Natural killer cell (primary cell): ENCODE data around the gene COQ8B. TPM values are rescaled to one million over a fixed set of nuclear protein-coding genes. Genes with fewer than 3 reads are reported as not detected.

Source experiments
- ATAC-seq, 3 donors: fragments of 150-1000 bp in 2 of 3; fragments of 200-7000 bp in 1 of 3; cut with Tn5 transposase; 1 replicate in 1 of 3; 2 replicates in 2 of 3; pipeline ENCODE4 v1.10.0; 2021; ENCODE audit warnings: mild to moderate bottlenecking in 2 of 3, moderate library complexity in 2 of 3
- DNase-seq, 2 donors: peaks; one replicate each; pipeline versions ENCODE4 v3.0.0 to v3.0.0-alpha.2; 2013 to 2021; ENCODE audit warnings: mixed read lengths in 1 of 2
- H3K27ac ChIP-seq: one replicate; pipeline ENCODE4 v1.5.1; 2013; ENCODE audit warnings: mild to moderate bottlenecking, low read length
- H3K27me3 ChIP-seq: one replicate; pipeline ENCODE4 v1.6.1; 2013; ENCODE audit warnings: low read length; ENCODE audit not compliant: control insufficient read depth, insufficient read depth
- H3K36me3 ChIP-seq: one replicate; pipeline ENCODE4 v1.6.1; 2013; ENCODE audit warnings: low read length; ENCODE audit not compliant: control insufficient read depth, insufficient read depth
- H3K4me1 ChIP-seq: one replicate; pipeline ENCODE4 v1.6.1; 2013; ENCODE audit warnings: low read length; ENCODE audit not compliant: control insufficient read depth, insufficient read depth
- H3K4me3 ChIP-seq: one replicate; pipeline ENCODE4 v1.5.1; 2013; ENCODE audit warnings: low read length
- H3K9me3 ChIP-seq: one replicate; pipeline ENCODE4 v1.6.1; 2013; ENCODE audit warnings: low read length; ENCODE audit not compliant: control insufficient read depth, insufficient read depth
- H3K27ac Mint-ChIP-seq, 2 donors: one replicate each; pipeline ENCODE4 v1.8.0; 2022; ENCODE audit warnings: mild to moderate bottlenecking in 2 of 2, mixed read lengths in 2 of 2, moderate library complexity in 1 of 2
- H3K27me3 Mint-ChIP-seq, 2 donors: one replicate each; pipeline ENCODE4 v1.8.0; 2022; ENCODE audit warnings: low read depth in 2 of 2, mixed read lengths in 2 of 2
- H3K36me3 Mint-ChIP-seq: one replicate; pipeline ENCODE4 v1.8.0; 2022; ENCODE audit warnings: mixed read lengths
- H3K4me1 Mint-ChIP-seq, 2 donors: one replicate each; pipeline ENCODE4 v1.8.0; 2022; ENCODE audit warnings: mixed read lengths in 2 of 2
- H3K4me3 Mint-ChIP-seq: one replicate; pipeline ENCODE4 v1.8.0; 2022; ENCODE audit warnings: mild to moderate bottlenecking, moderate library complexity, mixed read lengths
- H3K9me3 Mint-ChIP-seq, 2 donors: one replicate each; pipeline ENCODE4 v1.8.0; 2022; ENCODE audit warnings: mixed read lengths in 2 of 2
- WGBS: methylation state at CpG from one replicate; pipeline ENCODE4 v1.1.7; 2013; ENCODE audit warnings: missing lambda C conversion rate; ENCODE audit not compliant: insufficient coverage; 5-methylcytosine and 5-hydroxymethylcytosine counted together
- intact Hi-C: fragments of 100-400 bp; cut with micrococcal nuclease; formaldehyde crosslinking; loops from one replicate; pipeline ENCODE4 v1.14.2; 2022
- total RNA-seq, 4 donors: library from RNA; stranded (reverse); fragments of 120-200 nt in 1 of 4; gene quantifications; one replicate each; pipeline versions ENCODE4 v1.2.3 to v1.2.4, GENCODE V29; 2013 to 2022
- TF ChIP-seq, protein P1 (sequence below): fragments of 200-600 bp; IDR thresholded peaks from one replicate; pipeline ENCODE4 v1.8.0; 2022; ENCODE audit warnings: antibody characterized with exemption

The COQ8B gene
- total RNA-seq, 3 donors from 2014 or later (not counting 1 experiment from before 2014, with no cell fraction given): 31.8 to 46.7 (median 39.6) TPM

DNA sequence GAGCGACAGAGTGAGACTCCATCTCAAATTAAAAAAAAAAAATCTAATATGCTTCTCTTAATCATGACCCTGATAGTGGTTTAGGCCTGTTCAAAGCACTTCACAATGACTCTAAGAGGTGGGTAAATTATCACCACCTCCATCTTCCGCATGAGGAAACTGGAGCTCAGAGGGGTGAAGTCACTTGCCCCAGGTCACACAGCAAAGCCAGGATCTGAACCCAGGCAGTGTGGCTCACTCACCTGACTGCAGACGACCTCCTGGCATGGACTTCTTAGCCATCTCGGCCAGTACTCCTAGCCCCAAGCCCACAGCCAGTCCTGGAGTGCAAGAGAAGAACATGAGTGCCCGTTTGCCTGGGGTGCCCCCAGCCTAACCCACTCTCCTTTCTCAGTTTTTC is 6.9 kb downstream of the COQ8B start:
- TF ChIP-seq, protein P1, sequence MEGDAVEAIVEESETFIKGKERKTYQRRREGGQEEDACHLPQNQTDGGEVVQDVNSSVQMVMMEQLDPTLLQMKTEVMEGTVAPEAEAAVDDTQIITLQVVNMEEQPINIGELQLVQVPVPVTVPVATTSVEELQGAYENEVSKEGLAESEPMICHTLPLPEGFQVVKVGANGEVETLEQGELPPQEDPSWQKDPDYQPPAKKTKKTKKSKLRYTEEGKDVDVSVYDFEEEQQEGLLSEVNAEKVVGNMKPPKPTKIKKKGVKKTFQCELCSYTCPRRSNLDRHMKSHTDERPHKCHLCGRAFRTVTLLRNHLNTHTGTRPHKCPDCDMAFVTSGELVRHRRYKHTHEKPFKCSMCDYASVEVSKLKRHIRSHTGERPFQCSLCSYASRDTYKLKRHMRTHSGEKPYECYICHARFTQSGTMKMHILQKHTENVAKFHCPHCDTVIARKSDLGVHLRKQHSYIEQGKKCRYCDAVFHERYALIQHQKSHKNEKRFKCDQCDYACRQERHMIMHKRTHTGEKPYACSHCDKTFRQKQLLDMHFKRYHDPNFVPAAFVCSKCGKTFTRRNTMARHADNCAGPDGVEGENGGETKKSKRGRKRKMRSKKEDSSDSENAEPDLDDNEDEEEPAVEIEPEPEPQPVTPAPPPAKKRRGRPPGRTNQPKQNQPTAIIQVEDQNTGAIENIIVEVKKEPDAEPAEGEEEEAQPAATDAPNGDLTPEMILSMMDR: no peak
- DNase-seq: no peak
- H3K9me3 Mint-ChIP-seq: no peaks in the 10 kb centered on the region
- H3K27me3 Mint-ChIP-seq: no peaks in the 10 kb centered on the region
- peaks cover 11 to 27% of the 10 kb centered on the region in 2 donors for H3K4me1 Mint-ChIP-seq
- peaks cover 6% of the 10 kb centered on the region for H3K36me3 Mint-ChIP-seq
- H3K4me3 Mint-ChIP-seq: no peak overlapping the region
- Histone ChIP-seq H3K4me1 (peaks cover 12% of the 10 kb centered on the region), H3K27ac (no peak overlapping the region), H3K9me3 (no peaks in the 10 kb centered on the region), H3K36me3 (peaks cover 34% of the 10 kb centered on the region), H3K4me3 (no peak overlapping the region), H3K27me3 (no peaks in the 10 kb centered on the region)
- H3K27ac Mint-ChIP-seq: no peak overlapping the region
- intact Hi-C loops: no loop called here
- ATAC-seq: no peak
- 94% methylated on average over 5 of the region's 5 CpGs for WGBS

DNA sequence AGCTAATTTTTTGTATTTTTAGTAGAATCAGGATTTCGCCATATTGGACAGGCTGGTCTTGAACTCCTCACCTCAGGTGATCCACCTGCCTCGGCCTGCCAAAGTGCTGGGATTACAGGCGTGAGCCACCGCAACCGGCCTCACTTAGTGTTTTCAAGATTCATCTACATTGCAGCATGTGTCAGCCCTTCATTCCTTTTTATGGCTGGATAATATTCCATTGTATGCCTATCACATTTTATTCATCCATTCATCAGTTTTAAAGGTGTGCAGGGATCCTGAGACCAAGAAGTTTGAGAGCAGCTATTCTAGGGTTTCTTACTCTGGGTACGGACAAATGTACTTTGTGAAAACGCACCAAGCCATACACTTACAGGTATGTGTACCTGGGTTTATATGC is 9.1 kb downstream of the COQ8B start:
- peak overlapping the region in 1 of 2 donors; percentile 23 for H3K27ac Mint-ChIP-seq
- no peak for ATAC-seq

GRCh38 chr19:40705950-40706619 is 10.6 kb downstream of the COQ8B start:
- Histone ChIP-seq H3K27me3 (no peaks in the 10 kb centered on the region), H3K4me3 (no peak overlapping the region), H3K27ac (no peak overlapping the region), H3K9me3 (no peaks in the 10 kb centered on the region), H3K4me1 (no peaks in the 10 kb centered on the region), H3K36me3 (peaks cover 63% of the 10 kb centered on the region)
- Mint-ChIP-seq H3K36me3 (peaks cover 7% of the 10 kb centered on the region), H3K4me1 (peaks cover 0 to 13% of the 10 kb centered on the region in 2 donors), H3K9me3 (no peaks in the 10 kb centered on the region), H3K4me3 (no peak overlapping the region), H3K27me3 (no peaks in the 10 kb centered on the region), H3K27ac (no peak overlapping the region)
- no peak for DNase-seq
- intact Hi-C loops: no loop called here
- TF ChIP-seq, protein P1: no peak
- 98% methylated on average over 6 of the region's 7 CpGs for WGBS
- no peak for ATAC-seq

More for the DNA sequence above, 9.1 kb downstream of the COQ8B start:
- Histone ChIP-seq H3K9me3 (no peaks in the 10 kb centered on the region), H3K36me3 (peaks cover 54% of the 10 kb centered on the region), H3K4me1 (no peaks in the 10 kb centered on the region), H3K27ac (no peak overlapping the region), H3K27me3 (no peaks in the 10 kb centered on the region), H3K4me3 (no peak overlapping the region)
- TF ChIP-seq, protein P1: no peak
- DNase-seq: no peak
- over 99% methylated on average over 7 of the region's 7 CpGs for WGBS
- peaks cover 6% of the 10 kb centered on the region for H3K36me3 Mint-ChIP-seq
- no peaks in the 10 kb centered on the region for H3K27me3 Mint-ChIP-seq
- peaks cover 0 to 19% of the 10 kb centered on the region in 2 donors for H3K4me1 Mint-ChIP-seq
- no peaks in the 10 kb centered on the region for H3K9me3 Mint-ChIP-seq
- intact Hi-C loops: no loop called here
- no peak overlapping the region for H3K4me3 Mint-ChIP-seq

DNA sequence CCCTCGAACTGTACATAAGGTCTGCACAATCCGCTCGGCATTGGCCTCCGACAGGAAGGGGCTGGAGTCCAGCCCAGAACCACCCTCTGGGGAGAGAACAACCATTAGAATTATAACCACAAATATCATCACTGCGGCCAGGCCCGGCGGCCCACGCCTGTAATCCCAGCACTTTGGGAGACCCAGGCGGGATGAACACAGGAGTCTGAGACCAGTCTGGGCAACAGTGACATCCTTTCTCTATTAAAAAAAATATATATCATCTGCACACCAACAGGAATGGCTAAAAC is 11.4 kb downstream of the COQ8B start:
- H3K4me1 ChIP-seq: no peaks in the 10 kb centered on the region
- peaks cover 13% of the 10 kb centered on the region for H3K36me3 Mint-ChIP-seq
- H3K27me3 ChIP-seq: no peaks in the 10 kb centered on the region
- TF ChIP-seq, protein P1: no peak
- H3K9me3 Mint-ChIP-seq: no peaks in the 10 kb centered on the region
- intact Hi-C loops: no loop called here
- ATAC-seq (no peak), DNase-seq (no peak)
- H3K27ac ChIP-seq: no peak overlapping the region
- no peaks in the 10 kb centered on the region for H3K9me3 ChIP-seq
- H3K4me3 Mint-ChIP-seq: no peak overlapping the region
- H3K4me1 Mint-ChIP-seq: peaks cover 0 to 13% of the 10 kb centered on the region in 2 donors
- H3K27ac Mint-ChIP-seq: no peak overlapping the region
- H3K27me3 Mint-ChIP-seq: no peaks in the 10 kb centered on the region
- no peak overlapping the region for H3K4me3 ChIP-seq
- whole genome bisulfite sequencing: 95% methylated on average over 9 of the region's 9 CpGs
- peaks cover 59% of the 10 kb centered on the region for H3K36me3 ChIP-seq
